DND-41 (cell line): ENCODE results near the gene ZNF213.

Source experiments
- ATAC-seq: fragments of 200-7000 bp; cut with Tn5 transposase; 3 replicates; pipeline ENCODE4 v1.9.1; 2021; ENCODE audit warnings: low read depth; ENCODE audit not compliant: insufficient read depth
- DNase-seq: peaks from one replicate; pipeline ENCODE4 v3.0.0-alpha.2; 2020
- H2AFZ ChIP-seq: 2 replicates; pipeline ENCODE4 v1.6.0; 2012; ENCODE audit warnings: low read depth, low read length
- H3K27ac ChIP-seq: 2 replicates; pipeline ENCODE4 v1.5.1; 2012; ENCODE audit warnings: low read length, inconsistent platforms
- H3K27me3 ChIP-seq: fragments of 200-600 bp; sonication (generic); 2 replicates; pipeline ENCODE4 v1.6.0; 2012; ENCODE audit warnings: low read length, mild to moderate bottlenecking, inconsistent platforms; ENCODE audit not compliant: insufficient read depth, poor library complexity
- H3K36me3 ChIP-seq: 2 replicates; pipeline ENCODE4 v1.5.1; 2012; ENCODE audit warnings: low read length, inconsistent platforms; ENCODE audit not compliant: insufficient read depth
- H3K4me1 ChIP-seq: 2 replicates; pipeline ENCODE4 v1.5.1; 2012; ENCODE audit warnings: mild to moderate bottlenecking, low read length; ENCODE audit not compliant: insufficient read depth
- H3K4me2 ChIP-seq: 2 replicates; pipeline ENCODE4 v1.6.0; 2012; ENCODE audit warnings: mild to moderate bottlenecking, moderate library complexity, low read length, inconsistent platforms; ENCODE audit not compliant: insufficient read depth
- H3K4me3 ChIP-seq, 2 experiments: fragments of 200-600 bp in 1 of 2; shearing (Covaris generic) in 1 of 2; 2 replicates each; pipeline ENCODE4 v1.5.1; 2012 to 2016; ENCODE audit warnings: inconsistent platforms in 2 of 2, low read length in 2 of 2, mild to moderate bottlenecking in 2 of 2, low read depth in 1 of 2, moderate library complexity in 1 of 2
- H3K79me2 ChIP-seq: 2 replicates; pipeline ENCODE4 v1.6.0; 2012; ENCODE audit warnings: low read length, inconsistent platforms; ENCODE audit not compliant: insufficient read depth
- H3K9ac ChIP-seq: 2 replicates; pipeline ENCODE4 v1.6.0; 2012; ENCODE audit warnings: low read depth, mild to moderate bottlenecking, inconsistent platforms, low read length, moderate library complexity
- H3K9me3 ChIP-seq: 2 replicates; pipeline ENCODE4 v1.5.1; 2012; ENCODE audit warnings: low read length, moderate library complexity, mild to moderate bottlenecking, inconsistent platforms; ENCODE audit not compliant: insufficient read depth, severe bottlenecking
- H4K20me1 ChIP-seq: 2 replicates; pipeline ENCODE4 v1.6.0; 2012; ENCODE audit warnings: low read length; ENCODE audit not compliant: insufficient read depth
- EZH2 ChIP-seq: IDR thresholded peaks from 3 replicates; pipeline ENCODE4 v1.6.1; 2012; ENCODE audit warnings: borderline replicate concordance, low read depth, mild to moderate bottlenecking, moderate library complexity, low read length, inconsistent platforms; ENCODE audit not compliant: severe bottlenecking
- TF ChIP-seq, protein P1 (sequence below): IDR thresholded peaks from 2 replicates; pipeline ENCODE4 v1.5.1; 2012; ENCODE audit warnings: borderline replicate concordance, low read length, moderate library complexity, mild to moderate bottlenecking; ENCODE audit not compliant: poor library complexity, severe bottlenecking; ENCODE audit errors: extremely low read depth

ZNF213 gene

DNA sequence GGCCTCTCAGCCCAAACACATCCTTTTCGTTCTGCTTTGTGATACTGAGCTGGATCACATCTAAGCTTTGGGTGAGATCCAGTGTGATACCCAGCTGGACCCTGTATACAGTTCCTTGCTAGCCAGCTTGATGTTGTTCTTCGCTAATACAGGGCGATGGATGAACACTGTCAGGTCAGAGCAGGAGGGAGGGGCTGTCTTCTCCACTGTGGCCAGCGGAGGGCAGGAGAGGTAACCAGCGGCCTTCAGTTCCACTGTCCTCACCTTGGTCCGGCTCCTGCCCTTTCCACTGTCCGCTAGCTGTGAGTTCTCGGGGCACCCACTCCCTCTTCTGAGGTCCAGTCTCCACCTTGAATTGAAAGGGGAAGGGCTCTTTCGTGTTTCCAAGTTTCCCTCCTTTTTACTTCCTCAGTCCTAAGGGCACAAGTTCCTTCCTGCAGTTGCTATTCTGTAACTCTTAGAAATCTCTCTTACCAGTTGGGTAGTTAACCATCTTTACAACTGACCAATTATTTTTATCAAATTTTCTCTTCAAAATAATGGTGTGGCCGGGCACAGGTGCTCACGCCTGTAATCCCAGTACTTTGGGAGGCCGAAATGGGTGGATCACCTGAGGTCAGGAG lies 3.0 kb upstream of the ZNF213 start:
- peaks cover 25% of the 10 kb centered on the region for H3K36me3 ChIP-seq

GRCh38 chr16:3133844-3134243 lies 985 bp upstream of the ZNF213 start:
- H3K9me3 ChIP-seq, result no peaks in the 10 kb centered on the region
- peak overlapping the region; percentile 99 for H3K4me2 ChIP-seq
- H3K4me3 ChIP-seq, result peak overlapping the region; percentile 90 to 94
- H3K4me1 ChIP-seq, result peaks cover 54% of the 10 kb centered on the region
- peak overlapping the region; percentile 91 for H3K27ac ChIP-seq
- ATAC-seq, result no peak
- no peak for DNase-seq
- no peak overlapping the region for H2AFZ ChIP-seq
- no peaks in the 10 kb centered on the region for H3K27me3 ChIP-seq
- H3K79me2 ChIP-seq, result peaks cover 65% of the 10 kb centered on the region
- peak overlapping the region; percentile 87 for H3K9ac ChIP-seq
- peaks cover 7% of the 10 kb centered on the region for H4K20me1 ChIP-seq
- no peak for TF ChIP-seq EZH2
- TF ChIP-seq, protein P1, sequence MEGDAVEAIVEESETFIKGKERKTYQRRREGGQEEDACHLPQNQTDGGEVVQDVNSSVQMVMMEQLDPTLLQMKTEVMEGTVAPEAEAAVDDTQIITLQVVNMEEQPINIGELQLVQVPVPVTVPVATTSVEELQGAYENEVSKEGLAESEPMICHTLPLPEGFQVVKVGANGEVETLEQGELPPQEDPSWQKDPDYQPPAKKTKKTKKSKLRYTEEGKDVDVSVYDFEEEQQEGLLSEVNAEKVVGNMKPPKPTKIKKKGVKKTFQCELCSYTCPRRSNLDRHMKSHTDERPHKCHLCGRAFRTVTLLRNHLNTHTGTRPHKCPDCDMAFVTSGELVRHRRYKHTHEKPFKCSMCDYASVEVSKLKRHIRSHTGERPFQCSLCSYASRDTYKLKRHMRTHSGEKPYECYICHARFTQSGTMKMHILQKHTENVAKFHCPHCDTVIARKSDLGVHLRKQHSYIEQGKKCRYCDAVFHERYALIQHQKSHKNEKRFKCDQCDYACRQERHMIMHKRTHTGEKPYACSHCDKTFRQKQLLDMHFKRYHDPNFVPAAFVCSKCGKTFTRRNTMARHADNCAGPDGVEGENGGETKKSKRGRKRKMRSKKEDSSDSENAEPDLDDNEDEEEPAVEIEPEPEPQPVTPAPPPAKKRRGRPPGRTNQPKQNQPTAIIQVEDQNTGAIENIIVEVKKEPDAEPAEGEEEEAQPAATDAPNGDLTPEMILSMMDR, result no peak
- H3K36me3 ChIP-seq, result peaks cover 38% of the 10 kb centered on the region

More for the DNA sequence above, 3.0 kb upstream of the ZNF213 start:
- no peak overlapping the region for H3K9ac ChIP-seq
- peaks cover 60% of the 10 kb centered on the region for H3K79me2 ChIP-seq
- H3K27ac ChIP-seq, result no peak overlapping the region
- DNase-seq, result peak; percentile 62
- no peak overlapping the region for H2AFZ ChIP-seq
- TF ChIP-seq, protein P1, result peak; percentile 84
- no peak for TF ChIP-seq EZH2
- H3K4me3 ChIP-seq, result no peak overlapping the region
- no peaks in the 10 kb centered on the region for H3K27me3 ChIP-seq
- H4K20me1 ChIP-seq, result peaks cover 7% of the 10 kb centered on the region
- H3K4me1 ChIP-seq, result peaks cover 67% of the 10 kb centered on the region
- H3K9me3 ChIP-seq, result no peaks in the 10 kb centered on the region
- no peak for ATAC-seq
- H3K4me2 ChIP-seq, result no peak overlapping the region

DNA sequence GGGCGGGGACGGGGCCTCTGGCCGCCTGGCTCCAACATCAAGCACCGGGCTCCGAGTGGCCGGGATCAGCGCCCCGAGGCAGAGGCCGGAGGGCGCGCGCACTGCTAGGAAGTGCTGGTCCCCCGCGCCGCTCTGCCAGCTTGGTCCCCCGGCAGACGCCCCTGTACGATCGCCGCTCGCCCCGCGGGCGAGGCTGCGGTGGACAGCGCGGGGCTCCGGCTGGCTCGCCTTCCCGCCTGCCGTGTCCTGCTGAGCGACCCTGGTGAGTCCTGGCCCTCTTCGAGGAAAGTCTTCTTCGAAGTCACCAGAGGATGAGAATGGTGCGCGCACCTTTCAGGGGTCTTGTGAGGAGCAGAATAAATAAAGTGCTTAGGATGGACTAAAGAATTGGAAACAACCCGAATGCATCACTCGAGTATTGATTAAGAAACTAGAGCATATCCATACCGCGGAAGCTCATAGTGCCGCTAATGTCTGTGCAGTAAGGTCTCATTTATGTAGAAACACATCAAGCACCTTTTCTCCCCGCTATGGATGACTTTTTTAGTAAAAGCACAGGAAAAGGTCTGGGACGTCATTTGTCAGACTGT lies 392 bp downstream of the ZNF213 start:
- Histone ChIP-seq H3K4me2 (peak overlapping the region; percentile 98), H3K27ac (peak overlapping the region; percentile 85), H3K79me2 (peaks cover 60% of the 10 kb centered on the region), H3K9ac (peak overlapping the region; percentile 93), H3K36me3 (peaks cover 43% of the 10 kb centered on the region), H3K27me3 (no peaks in the 10 kb centered on the region), H2AFZ (peak overlapping the region; percentile 95), H3K9me3 (no peaks in the 10 kb centered on the region), H3K4me1 (peaks cover 41% of the 10 kb centered on the region), H4K20me1 (peaks cover 7% of the 10 kb centered on the region), H3K4me3 (peak overlapping the region; percentile 97 to 99)
- DNase-seq (no peak), ATAC-seq (peak; percentile 38; the same call in 2 of the 3 replicates)
- TF ChIP-seq EZH2, result no peak
- TF ChIP-seq, protein P1, result no peak
